A549 (cell line): ENCODE measurements around the gene RNF13. TPM values are rescaled to one million over a fixed set of nuclear protein-coding genes. Genes with fewer than 3 reads are reported as not detected.
"Not testable (repeated sequence)": the region's sequence is repeated elsewhere in the genome, so short reads cannot be mapped to it uniquely, and the experiment has no call there.

Experiments used
- ATAC-seq, 2 experiments: fragments of 200-7000 bp in 1 of 2; fragments of >200 bp in 1 of 2; cut with Nextera tagmentation in 1 of 2; cut with Tn5 transposase in 1 of 2; 3 replicates each; pipeline versions ENCODE4 v1.8.0 to v1.9.1; 2018 to 2020; ENCODE audit warnings: mild to moderate bottlenecking in 1 of 2, moderate library complexity in 1 of 2
- CTCF ChIA-PET: fragments of 300-600 bp; sonication (Branson Sonifier 250); formaldehyde crosslinking; extraction: SDS; loops from one replicate; lab custom pipeline; 2021; ENCODE audit warnings: antibody characterized with exemption, inconsistent platforms; lab: Yijun Ruan, JAX
- POLR2A ChIA-PET: fragments of 350-600 bp; formaldehyde crosslinking; extraction: SDS; loops from one replicate; lab custom pipeline; 2021; ENCODE audit warnings: antibody characterized with exemption, inconsistent platforms; lab: Yijun Ruan, JAX
- DNase-seq, 2 experiments: peaks; one replicate each; pipeline versions ENCODE4 v3.0.0 to v3.0.0-alpha.2; 2011 to 2016; ENCODE audit warnings: low read depth in 1 of 2, low spot score in 1 of 2
- FAIRE-seq: peaks from 2 replicates; lab custom pipeline; 2011; peaks lifted over from hg19 to GRCh38; lab: Jason Lieb, UNC
- H3K27ac ChIP-seq, 2 experiments: fragments of >200 bp; sonication (Bioruptor Twin); formaldehyde crosslinking; 3 replicates each; pipeline ENCODE4 v1.5.1; 2016 to 2017
- H3K4me1 ChIP-seq: fragments of >200 bp; sonication (Bioruptor Twin); formaldehyde crosslinking; 3 replicates; pipeline ENCODE4 v1.6.1; 2016
- H3K4me2 ChIP-seq: fragments of >200 bp; sonication (Bioruptor Twin); formaldehyde crosslinking; 3 replicates; pipeline ENCODE4 v1.6.1; 2016
- H3K4me3 ChIP-seq: fragments of >200 bp; sonication (Bioruptor Twin); formaldehyde crosslinking; 3 replicates; pipeline ENCODE4 v1.5.1; 2016
- H3K9me3 ChIP-seq: fragments of >200 bp; sonication (Bioruptor Twin); formaldehyde crosslinking; 3 replicates; pipeline ENCODE4 v1.6.1; 2016
- BHLHE40 ChIP-seq: IDR thresholded peaks from 2 replicates; pipeline ENCODE4 v1.6.1; 2012; ENCODE audit warnings: low read depth, low read length, inconsistent platforms
- CEBPB ChIP-seq, 2 experiments: fragments of >200 bp in 1 of 2; sonication (Bioruptor Twin) in 1 of 2; formaldehyde crosslinking in 1 of 2; IDR thresholded peaks; 2 replicates each; pipeline ENCODE4 v1.6.1; 2012 to 2016
- EHMT2 ChIP-seq: fragments of 200-600 bp; sonication (generic); IDR thresholded peaks from 2 replicates; pipeline ENCODE4 v1.6.1; 2016; ENCODE audit warnings: antibody characterized with exemption, low read depth, mild to moderate bottlenecking, moderate library complexity
- FOXS1 ChIP-seq: fragments of 250-450 bp; sonication (Bioruptor Pico); IDR thresholded peaks from 2 replicates; pipeline ENCODE4 v1.5.0; 2020; ENCODE audit warnings: mild to moderate bottlenecking, moderate library complexity
- GATA3 ChIP-seq: IDR thresholded peaks from 2 replicates; pipeline ENCODE4 v1.6.1; 2012; ENCODE audit warnings: borderline replicate concordance
- HOXB13 ChIP-seq: fragments of 250-450 bp; sonication (Bioruptor Pico); IDR thresholded peaks from 2 replicates; pipeline ENCODE4 v1.5.0; 2020; ENCODE audit warnings: low read depth, mild to moderate bottlenecking, moderate library complexity
- KDM1A ChIP-seq: fragments of 200-600 bp; sonication (generic); IDR thresholded peaks from 2 replicates; pipeline ENCODE4 v1.6.1; 2016; ENCODE audit warnings: low read depth, mild to moderate bottlenecking
- KDM5A ChIP-seq: fragments of 200-600 bp; sonication (generic); IDR thresholded peaks from 2 replicates; pipeline ENCODE4 v1.6.1; 2016; ENCODE audit warnings: antibody characterized with exemption, mild to moderate bottlenecking
- MAFK ChIP-seq: fragments of 450-650 bp; IDR thresholded peaks from 2 replicates; pipeline ENCODE4 v1.6.1; 2014; ENCODE audit not compliant: partially characterized antibody
- MAZ ChIP-seq: fragments of 150-350 bp; IDR thresholded peaks from 2 replicates; pipeline ENCODE4 v1.6.1; 2014; ENCODE audit warnings: antibody characterized with exemption, low read depth, low read length, borderline replicate concordance
- MYC ChIP-seq: IDR thresholded peaks from 2 replicates; pipeline ENCODE4 v1.6.1; 2012; ENCODE audit warnings: mild to moderate bottlenecking, inconsistent platforms, low read length, improper control_type of control experiment, borderline replicate concordance
- NFE2L2 ChIP-seq: fragments of 150-350 bp; conservative IDR thresholded peaks from 2 replicates; pipeline ENCODE4 v1.6.1; 2014; ENCODE audit warnings: low read length
- NPAS2 ChIP-seq: fragments of 250-450 bp; sonication (Bioruptor Pico); IDR thresholded peaks from 2 replicates; pipeline ENCODE4 v1.8.0; 2022; ENCODE audit warnings: mild to moderate bottlenecking, moderate library complexity, borderline replicate concordance
- RAD21 ChIP-seq, 2 experiments: fragments of >200 bp in 1 of 2; sonication (Bioruptor Twin) in 1 of 2; formaldehyde crosslinking in 1 of 2; IDR thresholded peaks in 1 of 2; conservative IDR thresholded peaks in 1 of 2; 2 replicates in 1 of 2; 3 replicates in 1 of 2; pipeline ENCODE4 v1.6.1; 2012 to 2018; ENCODE audit warnings: inconsistent platforms in 1 of 2
- RARB ChIP-seq: fragments of 250-450 bp; sonication (Bioruptor Pico); IDR thresholded peaks from 2 replicates; pipeline ENCODE4 v1.8.0; 2021; ENCODE audit warnings: mild to moderate bottlenecking, moderate library complexity
- RCOR1 ChIP-seq: fragments of 150-350 bp; IDR thresholded peaks from 2 replicates; pipeline ENCODE4 v1.6.1; 2014; ENCODE audit warnings: antibody characterized with exemption, low read length, low read depth
- RFX5 ChIP-seq: fragments of 450-650 bp; IDR thresholded peaks from 2 replicates; pipeline ENCODE4 v1.7.1; 2014; ENCODE audit warnings: antibody characterized with exemption, mild to moderate bottlenecking, moderate library complexity
- SMC3 ChIP-seq: fragments of >200 bp; sonication (Bioruptor Twin); formaldehyde crosslinking; IDR thresholded peaks from 3 replicates; pipeline ENCODE4 v1.6.1; 2018; ENCODE audit warnings: inconsistent platforms
- SREBF2 ChIP-seq: fragments of 450-650 bp; IDR thresholded peaks from 2 replicates; pipeline ENCODE4 v1.6.1; 2014; ENCODE audit warnings: mild to moderate bottlenecking, moderate library complexity
- TP53 ChIP-seq: fragments of 250-450 bp; sonication (Bioruptor Pico); IDR thresholded peaks from 2 replicates; pipeline ENCODE4 v1.5.0; 2021; ENCODE audit warnings: mild to moderate bottlenecking, moderate library complexity
- ZC3H11A ChIP-seq: fragments of 450-650 bp; IDR thresholded peaks from 2 replicates; pipeline ENCODE4 v1.6.1; 2014; ENCODE audit warnings: antibody characterized with exemption, mild to moderate bottlenecking
- ZNF302 ChIP-seq: fragments of 250-450 bp; sonication (Bioruptor Pico); IDR thresholded peaks from 2 replicates; pipeline ENCODE4 v1.9.0; 2021; ENCODE audit warnings: inconsistent platforms, mild to moderate bottlenecking, moderate library complexity
- WGBS: methylation state at CpG from one replicate; pipeline ENCODE4 v1.1.6; 2017; ENCODE audit errors: missing lambda C conversion rate; 5-methylcytosine and 5-hydroxymethylcytosine counted together
- polyA plus RNA-seq, 4 experiments: library from polyadenylated mRNA; depleted of rRNA in 3 of 4; stranded (reverse); fragments of >200 nt; fragmentation: RNase III in 1 of 4; extraction: RNeasy Plus Mini Kit Qiagen cat#74134 plus additional on column Dnase treatment in 1 of 4; gene quantifications; 2 replicates in 3 of 4; 3 replicates in 1 of 4; pipeline ENCODE4 v1.2.3, GENCODE V29; 2011 to 2017
- TF ChIP-seq, protein P1 (sequence below): fragments of >200 bp; sonication (Bioruptor Twin); formaldehyde crosslinking; IDR thresholded peaks from 3 replicates; pipeline ENCODE4 v1.5.1; 2016
- TF ChIP-seq, protein P2 (sequence below): fragments of >200 bp; sonication (Bioruptor Twin); formaldehyde crosslinking; IDR thresholded peaks from 3 replicates; pipeline ENCODE4 v1.6.1; 2016
- TF ChIP-seq, protein P3 (sequence below): fragments of 450-650 bp; IDR thresholded peaks from 2 replicates; pipeline ENCODE4 v1.6.1; 2014; ENCODE audit warnings: antibody characterized with exemption
- TF ChIP-seq, protein P4 (sequence below): IDR thresholded peaks from 2 replicates; pipeline ENCODE4 v1.6.1; 2012

Gene RNF13
- polyA plus RNA-seq, 2 of the 4 experiments (the other 2 are of a cell fraction) = 46.2 to 100 TPM

DNA sequence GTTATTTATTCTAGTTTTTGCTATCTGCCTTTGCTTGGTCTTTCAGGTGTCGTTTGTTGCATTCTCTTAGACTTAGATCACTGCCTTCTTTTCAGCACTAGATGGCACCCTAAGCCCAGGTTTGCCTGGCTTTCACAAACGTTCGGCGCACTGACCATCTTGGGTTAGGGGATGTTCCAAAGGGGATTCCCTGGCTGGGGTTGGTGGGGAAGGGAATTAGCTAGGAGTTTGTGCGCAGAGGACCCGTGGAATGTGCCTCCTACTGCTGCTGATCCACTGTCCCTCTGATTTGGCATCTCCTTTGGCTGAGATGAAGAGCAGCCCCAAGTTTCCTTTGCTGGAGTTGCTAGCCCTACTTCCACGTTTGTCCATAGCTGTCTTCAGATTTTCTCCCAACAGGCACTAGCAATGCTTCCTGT lies 123.8 kb downstream of the RNF13 start:
- peak; percentile 90 to 94 for ATAC-seq
- ChIA-PET CTCF (interaction anchor here (0.6 to 3.1 kb wide), 28 partner anchors 9 to 608 kb away, joined by 3 to 12 read pairs (median 4); no protein-coding TSS in a partner anchor), POLR2A (no interaction called here)
- WGBS = 38% methylated on average over 7 of the region's 7 CpGs
- 0 out of 3 replicates have a peak overlapping the region, but pooled peaks have one; percentile 3 for H3K4me2 ChIP-seq
- H3K27ac ChIP-seq = no peak overlapping the region
- DNase-seq = peak; percentile 33 to 56
- H3K4me3 ChIP-seq = no peak overlapping the region
- 0 out of 3 replicates have a peak, but pooled peaks cover 5% of the 10 kb centered on the region for H3K9me3 ChIP-seq
- no peak for FAIRE-seq
- no peaks in the 10 kb centered on the region for H3K4me1 ChIP-seq
- peak; percentile 80 to 90 for TF ChIP-seq RAD21 (conservative IDR thresholded peaks at IDR 0.05 in 1 of 2, IDR thresholded peaks at IDR 0.05 in 1 of 2)
- no peak for TF ChIP-seq MAFK
- TF ChIP-seq, protein P1, sequence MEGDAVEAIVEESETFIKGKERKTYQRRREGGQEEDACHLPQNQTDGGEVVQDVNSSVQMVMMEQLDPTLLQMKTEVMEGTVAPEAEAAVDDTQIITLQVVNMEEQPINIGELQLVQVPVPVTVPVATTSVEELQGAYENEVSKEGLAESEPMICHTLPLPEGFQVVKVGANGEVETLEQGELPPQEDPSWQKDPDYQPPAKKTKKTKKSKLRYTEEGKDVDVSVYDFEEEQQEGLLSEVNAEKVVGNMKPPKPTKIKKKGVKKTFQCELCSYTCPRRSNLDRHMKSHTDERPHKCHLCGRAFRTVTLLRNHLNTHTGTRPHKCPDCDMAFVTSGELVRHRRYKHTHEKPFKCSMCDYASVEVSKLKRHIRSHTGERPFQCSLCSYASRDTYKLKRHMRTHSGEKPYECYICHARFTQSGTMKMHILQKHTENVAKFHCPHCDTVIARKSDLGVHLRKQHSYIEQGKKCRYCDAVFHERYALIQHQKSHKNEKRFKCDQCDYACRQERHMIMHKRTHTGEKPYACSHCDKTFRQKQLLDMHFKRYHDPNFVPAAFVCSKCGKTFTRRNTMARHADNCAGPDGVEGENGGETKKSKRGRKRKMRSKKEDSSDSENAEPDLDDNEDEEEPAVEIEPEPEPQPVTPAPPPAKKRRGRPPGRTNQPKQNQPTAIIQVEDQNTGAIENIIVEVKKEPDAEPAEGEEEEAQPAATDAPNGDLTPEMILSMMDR = peak; percentile 80
- peak; percentile 60; the same call in 2 of the 3 replicates for TF ChIP-seq SMC3
- no peak for TF ChIP-seq SREBF2
- TF ChIP-seq, all 56 proteins: peak for 3

DNA sequence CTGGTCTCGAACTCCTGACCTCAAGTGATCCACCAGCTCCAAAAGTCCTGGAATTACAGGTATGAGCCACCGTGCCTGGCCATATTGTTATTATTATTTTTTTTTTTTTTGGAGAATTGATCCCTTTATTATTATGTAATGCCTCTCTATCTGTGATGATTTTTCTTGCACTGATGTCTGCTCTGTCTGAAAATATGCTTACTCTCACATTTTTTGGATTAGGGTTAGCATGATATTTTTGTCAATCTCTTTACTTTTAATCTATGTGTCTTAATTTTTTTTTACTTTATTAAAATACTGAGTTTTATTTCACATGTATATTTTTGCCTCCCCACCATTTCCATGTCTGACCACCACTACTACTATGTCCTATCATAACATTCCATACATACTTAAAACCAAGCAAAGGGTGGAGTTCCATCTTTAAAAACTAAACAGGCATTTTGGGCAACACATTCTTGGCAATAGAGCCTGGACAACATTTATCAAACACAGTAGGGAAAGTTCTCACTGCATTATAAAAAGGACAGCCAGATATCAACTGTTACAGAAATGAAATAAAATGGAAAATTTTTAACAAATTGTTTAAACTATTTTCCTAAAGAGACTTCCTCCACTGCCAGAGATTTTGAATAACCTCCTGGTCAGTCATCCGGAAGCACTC lies 125.5 kb downstream of the RNF13 start:
- H3K4me1 ChIP-seq, H3K4me2 ChIP-seq, ATAC-seq, FAIRE-seq, DNase-seq, H3K4me3 ChIP-seq, H3K27ac ChIP-seq, H3K9me3 ChIP-seq, POLR2A ChIA-PET: not testable (repeated sequence)
- 94% methylated on average over 3 of the region's 3 CpGs for WGBS
- TF ChIP-seq MAFK = peak; percentile 8
- CTCF ChIA-PET = interaction anchor here (0.6 to 3.1 kb wide), 4 partner anchors 255 to 1652 kb away, joined by 3 to 11 read pairs (median 5); no protein-coding TSS in a partner anchor

DNA sequence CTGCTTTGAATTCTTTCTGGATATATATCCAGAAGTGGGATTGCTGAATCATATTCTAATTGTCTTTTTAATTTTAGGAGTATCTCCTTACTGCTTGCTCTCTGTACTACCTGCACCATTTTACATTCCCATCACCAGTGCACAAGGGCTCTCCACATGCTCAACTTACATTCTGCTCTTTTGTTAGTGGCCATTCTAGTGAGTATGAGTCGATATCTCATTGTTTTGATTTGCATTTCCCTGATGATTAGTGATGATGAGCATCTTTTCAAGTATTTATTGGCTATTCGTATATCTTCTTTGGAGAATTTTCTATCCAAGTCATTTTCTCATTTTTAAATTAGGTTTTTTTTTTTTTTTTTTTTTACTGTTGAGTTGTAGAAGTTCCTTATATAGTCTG lies 128.2 kb downstream of the RNF13 start:
- FAIRE-seq = no peak

DNA sequence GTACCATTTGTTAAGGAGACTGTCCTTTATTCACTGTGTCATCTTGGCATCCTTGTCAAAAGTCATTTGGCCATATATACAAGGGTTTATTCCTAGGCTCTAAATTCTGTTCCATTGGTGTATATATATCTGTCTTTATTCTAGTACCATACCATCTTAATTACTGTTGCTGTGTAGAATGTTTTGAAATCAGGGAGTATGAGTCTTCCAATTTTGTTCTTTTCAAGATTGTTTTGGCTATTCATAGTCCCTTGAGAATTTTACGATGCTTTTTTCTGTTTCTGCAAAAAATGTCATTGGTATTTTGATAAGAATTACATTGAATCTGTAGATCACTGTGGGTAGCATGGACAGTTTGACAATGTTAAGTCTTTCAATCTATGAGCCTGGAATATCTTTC lies 128.9 kb downstream of the RNF13 start:
- WGBS = 87% methylated on average over 1 of the region's 1 CpG
- DNase-seq = no peak
- peaks cover 13% of the 10 kb centered on the region; the same call in 1 of the 3 replicates for H3K9me3 ChIP-seq
- H3K27ac ChIP-seq = no peak overlapping the region
- H3K4me2 ChIP-seq = no peak overlapping the region
- H3K4me3 ChIP-seq = no peak overlapping the region
- POLR2A ChIA-PET = no interaction called here
- no peaks in the 10 kb centered on the region for H3K4me1 ChIP-seq
- no peak for ATAC-seq
- no peak for FAIRE-seq
- CTCF ChIA-PET = no interaction called here
- no peak for TF ChIP-seq KDM5A
- no peak for TF ChIP-seq ZNF302 (CRISPR knock-in tag)
- TF ChIP-seq CEBPB (IDR thresholded peaks at IDR 0.05) = no peak
- TF ChIP-seq, protein P2, sequence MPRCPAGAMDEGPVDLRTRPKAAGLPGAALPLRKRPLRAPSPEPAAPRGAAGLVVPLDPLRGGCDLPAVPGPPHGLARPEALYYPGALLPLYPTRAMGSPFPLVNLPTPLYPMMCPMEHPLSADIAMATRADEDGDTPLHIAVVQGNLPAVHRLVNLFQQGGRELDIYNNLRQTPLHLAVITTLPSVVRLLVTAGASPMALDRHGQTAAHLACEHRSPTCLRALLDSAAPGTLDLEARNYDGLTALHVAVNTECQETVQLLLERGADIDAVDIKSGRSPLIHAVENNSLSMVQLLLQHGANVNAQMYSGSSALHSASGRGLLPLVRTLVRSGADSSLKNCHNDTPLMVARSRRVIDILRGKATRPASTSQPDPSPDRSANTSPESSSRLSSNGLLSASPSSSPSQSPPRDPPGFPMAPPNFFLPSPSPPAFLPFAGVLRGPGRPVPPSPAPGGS = no peak
- TF ChIP-seq RCOR1 = no peak
- TF ChIP-seq, protein P3, sequence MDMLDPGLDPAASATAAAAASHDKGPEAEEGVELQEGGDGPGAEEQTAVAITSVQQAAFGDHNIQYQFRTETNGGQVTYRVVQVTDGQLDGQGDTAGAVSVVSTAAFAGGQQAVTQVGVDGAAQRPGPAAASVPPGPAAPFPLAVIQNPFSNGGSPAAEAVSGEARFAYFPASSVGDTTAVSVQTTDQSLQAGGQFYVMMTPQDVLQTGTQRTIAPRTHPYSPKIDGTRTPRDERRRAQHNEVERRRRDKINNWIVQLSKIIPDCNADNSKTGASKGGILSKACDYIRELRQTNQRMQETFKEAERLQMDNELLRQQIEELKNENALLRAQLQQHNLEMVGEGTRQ = no peak
- TF ChIP-seq NPAS2 = no peak
- TF ChIP-seq HOXB13 (CRISPR knock-in tag) = no peak
- TF ChIP-seq RFX5 = no peak
- TF ChIP-seq RARB (CRISPR knock-in tag) = no peak
- TF ChIP-seq KDM1A = no peak
- no peak for TF ChIP-seq MAZ
- no peak for TF ChIP-seq EHMT2
- no peak for TF ChIP-seq FOXS1 (CRISPR knock-in tag)
- no peak for TF ChIP-seq MYC
- TF ChIP-seq, protein P4, sequence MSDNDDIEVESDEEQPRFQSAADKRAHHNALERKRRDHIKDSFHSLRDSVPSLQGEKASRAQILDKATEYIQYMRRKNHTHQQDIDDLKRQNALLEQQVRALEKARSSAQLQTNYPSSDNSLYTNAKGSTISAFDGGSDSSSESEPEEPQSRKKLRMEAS = no peak

More for the DNA sequence above, 128.2 kb downstream of the RNF13 start:
- ChIA-PET CTCF (no interaction called here), POLR2A (no interaction called here)
- Histone ChIP-seq H3K27ac (no peak overlapping the region), H3K4me1 (no peaks in the 10 kb centered on the region), H3K4me3 (no peak overlapping the region), H3K9me3 (peaks cover 13% of the 10 kb centered on the region; the same call in 1 of the 3 replicates), H3K4me2 (no peak overlapping the region)
- WGBS = 98% methylated on average over 2 of the region's 2 CpGs
- ATAC-seq (no peak), DNase-seq (no peak)
- TF ChIP-seq BHLHE40 = no peak
- TF ChIP-seq GATA3 = no peak
- no peak for TF ChIP-seq NFE2L2
- no peak for TF ChIP-seq TP53 (CRISPR knock-in tag)
- no peak for TF ChIP-seq HOXB13 (CRISPR knock-in tag)
- TF ChIP-seq ZC3H11A = no peak
- no peak for TF ChIP-seq RFX5
